Upper lobe of left lung (tissue), 4 donors: ENCODE measurements around the gene PGK1.

Source experiments
- POLR2A ChIP-seq, 4 donors: fragments of 450-650 bp; IDR thresholded peaks; one replicate each; pipeline ENCODE4 v1.5.1; 2016 to 2017; ENCODE audit warnings: antibody characterized with exemption in 4 of 4, mild to moderate bottlenecking in 2 of 4
- TF ChIP-seq, protein P1 (sequence below), 6 experiments: fragments of 450-650 bp in 4 of 6; fragments of 200-600 bp in 2 of 6; sonication (generic) in 2 of 6; IDR thresholded peaks; one replicate each; pipeline ENCODE4 v1.5.1; 2016 to 2019; ENCODE audit warnings: antibody characterized with exemption in 6 of 6

GRCh38 chrX:78104447-78105176 is 564 bp downstream of the PGK1 start:
- TF ChIP-seq, protein P1, sequence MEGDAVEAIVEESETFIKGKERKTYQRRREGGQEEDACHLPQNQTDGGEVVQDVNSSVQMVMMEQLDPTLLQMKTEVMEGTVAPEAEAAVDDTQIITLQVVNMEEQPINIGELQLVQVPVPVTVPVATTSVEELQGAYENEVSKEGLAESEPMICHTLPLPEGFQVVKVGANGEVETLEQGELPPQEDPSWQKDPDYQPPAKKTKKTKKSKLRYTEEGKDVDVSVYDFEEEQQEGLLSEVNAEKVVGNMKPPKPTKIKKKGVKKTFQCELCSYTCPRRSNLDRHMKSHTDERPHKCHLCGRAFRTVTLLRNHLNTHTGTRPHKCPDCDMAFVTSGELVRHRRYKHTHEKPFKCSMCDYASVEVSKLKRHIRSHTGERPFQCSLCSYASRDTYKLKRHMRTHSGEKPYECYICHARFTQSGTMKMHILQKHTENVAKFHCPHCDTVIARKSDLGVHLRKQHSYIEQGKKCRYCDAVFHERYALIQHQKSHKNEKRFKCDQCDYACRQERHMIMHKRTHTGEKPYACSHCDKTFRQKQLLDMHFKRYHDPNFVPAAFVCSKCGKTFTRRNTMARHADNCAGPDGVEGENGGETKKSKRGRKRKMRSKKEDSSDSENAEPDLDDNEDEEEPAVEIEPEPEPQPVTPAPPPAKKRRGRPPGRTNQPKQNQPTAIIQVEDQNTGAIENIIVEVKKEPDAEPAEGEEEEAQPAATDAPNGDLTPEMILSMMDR (IDR thresholded peaks at IDR 0.05): no peak
- peak in 1 of 4 donors; percentile 15 for TF ChIP-seq POLR2A (IDR thresholded peaks at IDR 0.05)
